RWPE2 (cell line): Measurements from ENCODE around the gene TNNT2.
A peak's percentile ranks its signal among the peaks of the same experiment; 100 is the strongest.

Source experiments
- ATAC-seq: fragments of 200-7000 bp; cut with Tn5 transposase; 3 replicates; pipeline ENCODE4 v1.9.1; 2021; ENCODE audit warnings: low read depth
- DNase-seq: peaks from one replicate; pipeline ENCODE4 v3.0.0-alpha.2; 2020; ENCODE audit warnings: low spot score
- H3K27ac ChIP-seq: fragments of 450-650 bp; 2 replicates; pipeline ENCODE4 v1.5.1; 2017; ENCODE audit warnings: mild to moderate bottlenecking; ENCODE audit not compliant: poor library complexity, severe bottlenecking
- H3K27me3 ChIP-seq: fragments of 250-450 bp; sonication (Bioruptor Pico); 2 replicates; pipeline ENCODE4 v1.5.1; 2021; ENCODE audit warnings: mild to moderate bottlenecking, moderate library complexity; ENCODE audit not compliant: insufficient read depth, poor library complexity, severe bottlenecking
- H3K36me3 ChIP-seq: fragments of 250-450 bp; sonication (Bioruptor Pico); 2 replicates; pipeline ENCODE4 v1.5.1; 2020; ENCODE audit warnings: low read depth, mild to moderate bottlenecking, moderate library complexity
- H3K4me1 ChIP-seq: fragments of 250-450 bp; sonication (Bioruptor Pico); 2 replicates; pipeline ENCODE4 v1.5.1; 2021; ENCODE audit warnings: mild to moderate bottlenecking, moderate library complexity; ENCODE audit not compliant: insufficient read depth, poor library complexity, severe bottlenecking
- H3K4me3 ChIP-seq: fragments of 250-450 bp; sonication (Bioruptor Pico); 2 replicates; pipeline ENCODE4 v1.5.1; 2021; ENCODE audit warnings: mild to moderate bottlenecking, moderate library complexity; ENCODE audit not compliant: severe bottlenecking
- H3K9me3 ChIP-seq: fragments of 250-450 bp; sonication (Bioruptor Pico); 2 replicates; pipeline ENCODE4 v1.5.1; 2021; ENCODE audit warnings: mild to moderate bottlenecking, moderate library complexity; ENCODE audit not compliant: severe bottlenecking
- TF ChIP-seq, protein P1 (sequence below): fragments of 450-650 bp; IDR thresholded peaks from one replicate; pipeline ENCODE4 v1.5.1; 2017; ENCODE audit warnings: mild to moderate bottlenecking, moderate library complexity; ENCODE audit not compliant: poor library complexity, severe bottlenecking

The TNNT2 gene

DNA sequence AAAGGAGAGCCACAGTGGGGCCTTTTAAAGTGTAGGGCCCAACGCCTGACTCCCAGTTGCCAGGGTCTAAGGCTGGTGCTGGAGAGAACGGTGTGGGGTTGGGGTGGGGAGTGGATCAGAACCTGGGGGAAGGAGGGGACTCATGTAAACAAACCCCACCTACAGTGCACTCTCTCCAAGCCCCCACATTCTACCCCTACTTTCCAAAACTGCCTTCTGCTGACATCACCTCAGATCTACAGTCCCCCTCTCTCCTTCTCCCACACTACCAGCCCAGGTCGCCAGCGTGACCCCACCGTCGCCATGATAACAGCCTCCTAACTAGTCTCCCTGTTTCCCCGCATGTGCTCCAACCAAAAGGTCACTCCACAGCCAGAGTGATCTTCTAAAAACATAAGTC, 26.6 kb downstream of the TNNT2 start:
- DNase-seq: no peak
- H3K36me3 ChIP-seq: no peaks in the 10 kb centered on the region
- H3K9me3 ChIP-seq: no peaks in the 10 kb centered on the region
- H3K27ac ChIP-seq: no peak overlapping the region
- no peaks in the 10 kb centered on the region for H3K27me3 ChIP-seq
- TF ChIP-seq, protein P1, sequence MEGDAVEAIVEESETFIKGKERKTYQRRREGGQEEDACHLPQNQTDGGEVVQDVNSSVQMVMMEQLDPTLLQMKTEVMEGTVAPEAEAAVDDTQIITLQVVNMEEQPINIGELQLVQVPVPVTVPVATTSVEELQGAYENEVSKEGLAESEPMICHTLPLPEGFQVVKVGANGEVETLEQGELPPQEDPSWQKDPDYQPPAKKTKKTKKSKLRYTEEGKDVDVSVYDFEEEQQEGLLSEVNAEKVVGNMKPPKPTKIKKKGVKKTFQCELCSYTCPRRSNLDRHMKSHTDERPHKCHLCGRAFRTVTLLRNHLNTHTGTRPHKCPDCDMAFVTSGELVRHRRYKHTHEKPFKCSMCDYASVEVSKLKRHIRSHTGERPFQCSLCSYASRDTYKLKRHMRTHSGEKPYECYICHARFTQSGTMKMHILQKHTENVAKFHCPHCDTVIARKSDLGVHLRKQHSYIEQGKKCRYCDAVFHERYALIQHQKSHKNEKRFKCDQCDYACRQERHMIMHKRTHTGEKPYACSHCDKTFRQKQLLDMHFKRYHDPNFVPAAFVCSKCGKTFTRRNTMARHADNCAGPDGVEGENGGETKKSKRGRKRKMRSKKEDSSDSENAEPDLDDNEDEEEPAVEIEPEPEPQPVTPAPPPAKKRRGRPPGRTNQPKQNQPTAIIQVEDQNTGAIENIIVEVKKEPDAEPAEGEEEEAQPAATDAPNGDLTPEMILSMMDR: no peak
- ATAC-seq: no peak
- peaks cover 16% of the 10 kb centered on the region for H3K4me1 ChIP-seq
- no peak overlapping the region for H3K4me3 ChIP-seq

DNA sequence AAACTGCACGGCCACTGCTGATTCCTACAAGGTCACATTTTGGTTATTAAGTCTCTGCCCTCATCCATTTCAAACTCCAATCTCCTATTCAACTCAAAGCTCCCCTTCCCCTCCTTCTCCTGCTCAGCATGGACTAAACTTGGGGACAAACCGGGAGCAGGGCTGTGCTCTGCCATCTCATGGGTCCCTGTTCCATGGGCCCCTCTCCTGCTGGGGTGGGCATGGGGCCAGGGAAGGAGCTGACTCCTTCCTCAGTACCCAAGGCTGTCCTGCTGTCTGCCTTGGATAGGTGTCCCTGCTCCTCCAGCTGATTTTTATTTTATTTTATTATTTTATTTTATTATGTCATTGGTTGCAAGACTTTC, 27.1 kb downstream of the TNNT2 start:
- ATAC-seq: no peak
- no peak overlapping the region for H3K27ac ChIP-seq
- no peak overlapping the region for H3K4me3 ChIP-seq
- no peaks in the 10 kb centered on the region for H3K27me3 ChIP-seq
- H3K4me1 ChIP-seq: peaks cover 16% of the 10 kb centered on the region
- DNase-seq: no peak
- H3K36me3 ChIP-seq: no peaks in the 10 kb centered on the region
- TF ChIP-seq, protein P1: no peak
- H3K9me3 ChIP-seq: no peaks in the 10 kb centered on the region

DNA sequence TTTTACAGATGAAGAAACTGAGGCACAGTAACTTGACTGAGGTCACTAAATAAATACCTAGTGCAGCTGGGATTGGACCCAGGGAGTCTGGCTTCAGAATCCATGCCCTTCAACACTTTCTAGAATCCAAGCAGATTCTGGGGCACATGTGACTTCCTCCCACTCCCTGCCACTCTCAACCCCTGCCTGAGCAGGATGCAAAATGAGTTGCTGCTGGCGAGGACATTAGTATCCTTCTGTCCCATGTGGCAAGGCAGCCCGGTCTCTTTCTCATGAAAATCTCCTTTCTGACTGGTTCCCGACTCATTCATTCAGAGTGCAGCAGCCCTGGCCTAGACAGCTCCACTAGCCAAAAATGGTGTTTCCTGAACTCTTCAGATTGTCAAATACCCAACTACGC, 28.4 kb downstream of the TNNT2 start:
- Histone ChIP-seq H3K27me3 (no peaks in the 10 kb centered on the region), H3K27ac (no peak overlapping the region), H3K4me1 (peaks cover 16% of the 10 kb centered on the region), H3K9me3 (no peaks in the 10 kb centered on the region), H3K4me3 (no peak overlapping the region), H3K36me3 (no peaks in the 10 kb centered on the region)
- TF ChIP-seq, protein P1: no peak
- DNase-seq: no peak
- no peak for ATAC-seq

DNA sequence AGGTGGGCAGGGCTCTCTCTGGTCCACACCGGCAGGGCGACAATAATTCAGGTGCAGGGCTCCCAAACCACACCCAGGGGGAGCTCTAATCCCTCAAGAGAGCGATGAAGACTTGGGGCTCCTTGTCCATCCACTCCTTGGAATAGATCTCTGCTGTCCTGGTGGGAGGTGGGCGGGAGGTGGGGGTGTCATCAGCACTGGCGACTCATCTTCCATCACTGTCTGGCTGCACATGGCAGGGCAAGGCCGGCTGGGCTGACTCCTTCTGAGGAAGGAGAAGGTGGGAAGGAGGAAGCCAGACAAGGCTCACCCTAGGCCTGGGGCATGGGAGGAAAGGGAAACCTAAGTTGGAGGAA, 29.3 kb downstream of the TNNT2 start:
- no peaks in the 10 kb centered on the region for H3K9me3 ChIP-seq
- H3K27ac ChIP-seq: no peak overlapping the region
- no peak for DNase-seq
- H3K4me1 ChIP-seq: peaks cover 12% of the 10 kb centered on the region
- TF ChIP-seq, protein P1: peak; percentile 69
- peak; percentile 69 for ATAC-seq
- H3K4me3 ChIP-seq: no peak overlapping the region
- H3K27me3 ChIP-seq: no peaks in the 10 kb centered on the region
- H3K36me3 ChIP-seq: no peaks in the 10 kb centered on the region

DNA sequence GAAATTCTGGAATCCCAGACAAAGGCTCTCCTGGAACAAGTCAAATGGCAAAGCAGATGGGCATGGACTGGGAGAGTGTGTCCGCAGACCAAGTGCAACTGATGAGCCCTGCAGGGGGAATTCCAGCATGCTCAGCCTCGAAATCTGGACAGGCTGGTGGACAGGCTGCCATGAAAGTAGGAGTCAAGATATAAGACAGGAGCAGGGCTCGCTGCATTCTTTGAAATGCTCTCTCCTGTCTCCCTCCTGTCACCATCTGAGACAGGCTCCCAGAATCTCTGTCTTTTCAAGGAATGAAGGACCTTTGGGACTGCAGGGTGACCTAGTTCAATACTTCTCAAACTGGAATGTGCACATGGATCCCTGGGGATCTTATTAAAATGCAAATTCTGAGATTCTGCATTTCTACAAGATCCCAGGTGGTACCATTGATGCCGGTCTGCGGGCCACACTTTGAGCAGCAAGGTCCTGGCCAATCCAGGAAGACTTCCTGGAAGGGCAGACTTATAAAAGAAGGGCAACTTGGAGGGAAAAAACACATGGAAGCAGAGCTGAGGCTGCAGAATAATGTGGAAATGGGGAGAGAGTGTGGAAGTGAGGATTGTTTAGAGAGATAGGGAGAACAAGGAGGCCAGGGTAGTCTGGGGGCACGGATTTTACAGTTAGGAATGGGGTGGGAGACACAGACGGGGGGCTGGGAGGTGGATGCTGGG, 29.8 kb downstream of the TNNT2 start:
- no peak for ATAC-seq

More for the DNA sequence above, 29.8 kb downstream of the TNNT2 start:
- no peak overlapping the region for H3K4me3 ChIP-seq
- H3K27ac ChIP-seq: no peak overlapping the region
- H3K27me3 ChIP-seq: no peaks in the 10 kb centered on the region
- TF ChIP-seq, protein P1: no peak
- no peaks in the 10 kb centered on the region for H3K36me3 ChIP-seq
- no peaks in the 10 kb centered on the region for H3K9me3 ChIP-seq
- peaks cover 8% of the 10 kb centered on the region for H3K4me1 ChIP-seq
- DNase-seq: no peak
